ENCODE measurements around the gene MGAT1.

MGAT1 gene

GRCh38 chr5:180823940-180824629 lies 21.5 kb upstream of the MGAT1 start:
- DNase-seq: no peak

GRCh38 chr5:180823346-180823745 lies 20.7 kb upstream of the MGAT1 start:
- no peak for DNase-seq

- no peak for DNase-seq
Measured at GRCh38 chr5:180821538-180821937, 18.9 kb upstream of the MGAT1 start.

GRCh38 chr5:180820788-180821321 lies 18.2 kb upstream of the MGAT1 start:
- DNase-seq: no peak

GRCh38 chr5:180818677-180819341 lies 16.2 kb upstream of the MGAT1 start:
- DNase-seq: no peak

- no peak for DNase-seq
Measured at GRCh38 chr5:180817893-180818674, 15.5 kb upstream of the MGAT1 start.

GRCh38 chr5:180816608-180817534 lies 14.3 kb upstream of the MGAT1 start:
- no peak for DNase-seq

- no peak for DNase-seq
Measured at GRCh38 chr5:180815293-180815917, 12.8 kb upstream of the MGAT1 start.

GRCh38 chr5:180813420-180813819 lies 10.8 kb upstream of the MGAT1 start:
- no peak for DNase-seq

- no peak for DNase-seq
Measured at GRCh38 chr5:180811623-180812124, 9.1 kb upstream of the MGAT1 start.

- DNase-seq: no peak
Measured at GRCh38 chr5:180810959-180811622, 8.5 kb upstream of the MGAT1 start.

- DNase-seq: peak; percentile 96
Measured at GRCh38 chr5:180810210-180810958, 7.8 kb upstream of the MGAT1 start.

GRCh38 chr5:180809403-180810209 lies 7.0 kb upstream of the MGAT1 start:
- DNase-seq: peak; percentile 84

GRCh38 chr5:180808461-180809000 lies 5.9 kb upstream of the MGAT1 start:
- DNase-seq: no peak

- no peak for DNase-seq
Measured at GRCh38 chr5:180807654-180808414, 5.2 kb upstream of the MGAT1 start.

GRCh38 chr5:180807046-180807445 lies 4.4 kb upstream of the MGAT1 start:
- no peak for DNase-seq

- DNase-seq: no peak
Measured at GRCh38 chr5:180806351-180807011, 3.9 kb upstream of the MGAT1 start.

- DNase-seq: peak; percentile 16
Measured at GRCh38 chr5:180804129-180804618, 1.6 kb upstream of the MGAT1 start.
